Karpas-422 (cell line): ENCODE data around the gene PRKG1. TPM values are rescaled to one million over a fixed set of nuclear protein-coding genes. Genes with fewer than 3 reads are reported as not detected.

Source experiments
- DNase-seq: peaks from one replicate; pipeline ENCODE4 v3.0.0-alpha.2; 2015
- H2AFZ ChIP-seq: fragments of 200-600 bp; sonication (generic); 2 replicates; pipeline ENCODE4 v1.6.1; 2014; ENCODE audit warnings: antibody characterized with exemption, low read length, mixed read lengths
- H3K27ac ChIP-seq: fragments of 200-600 bp; sonication (generic); 2 replicates; pipeline ENCODE4 v1.5.1; 2014; ENCODE audit warnings: mild to moderate bottlenecking, low read length, moderate library complexity
- H3K27me3 ChIP-seq: fragments of 200-600 bp; sonication (generic); 2 replicates; pipeline ENCODE4 v1.6.1; 2014; ENCODE audit warnings: low read length, mixed read lengths
- H3K36me3 ChIP-seq: fragments of 200-600 bp; sonication (generic); 2 replicates; pipeline ENCODE4 v1.6.1; 2014; ENCODE audit warnings: low read length, mixed read lengths; ENCODE audit not compliant: insufficient read depth
- H3K4me1 ChIP-seq: fragments of 200-600 bp; sonication (generic); 2 replicates; pipeline ENCODE4 v1.6.1; 2014; ENCODE audit warnings: mild to moderate bottlenecking, low read length, mixed read lengths
- H3K4me2 ChIP-seq: fragments of 200-600 bp; sonication (generic); 2 replicates; pipeline ENCODE4 v1.6.1; 2014; ENCODE audit warnings: low read length, low read depth, mild to moderate bottlenecking; ENCODE audit not compliant: poor library complexity, severe bottlenecking
- H3K4me3 ChIP-seq: fragments of 200-600 bp; sonication (generic); 2 replicates; pipeline ENCODE4 v1.5.1; 2014; ENCODE audit warnings: mild to moderate bottlenecking, antibody characterized with exemption, low read length, mixed read lengths
- H3K79me2 ChIP-seq: fragments of 200-600 bp; sonication (generic); 2 replicates; pipeline ENCODE4 v1.6.1; 2014; ENCODE audit warnings: mild to moderate bottlenecking, low read length, mixed read lengths
- H3K9ac ChIP-seq: fragments of 200-600 bp; sonication (generic); 2 replicates; pipeline ENCODE4 v1.6.0; 2014; ENCODE audit warnings: low read length
- H3K9me2 ChIP-seq: fragments of 200-600 bp; sonication (generic), shearing (Covaris generic); replicated peaks from 2 replicates; pipeline ENCODE4 v1.6.0; 2014; ENCODE audit warnings: mild to moderate bottlenecking, low read length, moderate library complexity; ENCODE audit not compliant: insufficient read depth
- H3K9me3 ChIP-seq: fragments of 300-700, 200-600 bp; sonication (generic); 2 replicates; pipeline ENCODE4 v1.6.1; 2014; ENCODE audit warnings: low read length, mixed read lengths
- H4K20me1 ChIP-seq: fragments of 200-600 bp; sonication (generic); 2 replicates; pipeline ENCODE4 v1.6.1; 2014; ENCODE audit warnings: mild to moderate bottlenecking, antibody characterized with exemption, low read length, low read depth; ENCODE audit not compliant: insufficient read depth
- total RNA-seq: library from RNA; depleted of rRNA; stranded (reverse); fragments of >200 nt; shearing (Covaris generic); gene quantifications from 2 replicates; pipeline ENCODE4 v1.2.3, GENCODE V29; 2014; ENCODE audit warnings: low replicate concordance

PRKG1 gene
- total RNA-seq, 1 experiment from 2014 or later = not detected

DNA sequence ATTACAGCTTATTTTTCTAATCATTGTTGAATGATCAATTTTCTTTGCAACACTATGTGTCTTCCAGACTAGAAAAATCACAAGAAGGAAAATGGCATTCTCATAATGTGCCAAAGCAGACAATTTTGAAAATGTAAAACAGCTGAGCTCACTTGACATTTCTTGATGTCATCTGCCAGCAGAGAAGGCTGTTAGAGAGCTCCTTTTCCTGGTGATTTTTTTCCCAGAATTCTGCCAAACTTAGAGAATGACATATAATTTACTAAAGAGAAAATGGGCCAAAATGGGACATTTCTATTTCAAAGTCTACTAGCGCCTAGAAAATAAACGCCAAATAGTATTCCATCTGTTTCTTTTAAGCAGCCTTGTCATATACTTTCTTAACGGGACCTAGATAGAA is 714.0 kb downstream of the PRKG1 start:
- H3K79me2 ChIP-seq = no peaks in the 10 kb centered on the region
- no peaks in the 10 kb centered on the region for H3K4me1 ChIP-seq
- H3K9ac ChIP-seq = no peak overlapping the region
- H3K27ac ChIP-seq = no peak overlapping the region
- no peaks in the 10 kb centered on the region for H3K36me3 ChIP-seq
- H3K9me2 ChIP-seq = no peaks in the 10 kb centered on the region
- no peak overlapping the region for H3K4me3 ChIP-seq
- no peaks in the 10 kb centered on the region for H4K20me1 ChIP-seq
- DNase-seq = no peak
- no peak overlapping the region for H3K4me2 ChIP-seq
- H2AFZ ChIP-seq = no peak overlapping the region
- no peaks in the 10 kb centered on the region for H3K27me3 ChIP-seq
- peaks cover 22% of the 10 kb centered on the region for H3K9me3 ChIP-seq

DNA sequence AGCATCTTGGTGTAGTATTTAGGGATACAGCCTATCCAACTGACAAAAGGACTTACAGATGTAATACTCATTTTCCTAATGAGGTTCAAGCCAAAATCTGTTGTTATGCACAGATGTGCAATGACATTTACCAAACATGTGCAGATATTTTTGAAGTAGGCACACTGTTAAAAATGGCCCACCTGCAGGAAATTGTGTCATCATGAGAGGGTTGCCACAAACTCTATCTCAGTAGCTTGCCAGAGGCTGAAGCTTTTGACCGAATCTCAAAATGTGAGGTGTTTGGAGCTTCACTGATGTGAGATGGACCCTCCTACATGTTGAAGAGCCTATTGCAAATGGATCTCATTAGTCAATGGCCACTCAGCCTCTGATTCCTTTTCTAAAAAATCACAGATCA is 714.8 kb downstream of the PRKG1 start:
- H3K27me3 ChIP-seq = no peaks in the 10 kb centered on the region
- no peak overlapping the region for H3K27ac ChIP-seq
- H3K79me2 ChIP-seq = no peaks in the 10 kb centered on the region
- no peaks in the 10 kb centered on the region for H4K20me1 ChIP-seq
- H3K36me3 ChIP-seq = no peaks in the 10 kb centered on the region
- no peaks in the 10 kb centered on the region for H3K4me1 ChIP-seq
- peaks cover 24% of the 10 kb centered on the region for H3K9me3 ChIP-seq
- DNase-seq = no peak
- H3K4me2 ChIP-seq = no peak overlapping the region
- no peak overlapping the region for H3K9ac ChIP-seq
- H3K4me3 ChIP-seq = no peak overlapping the region
- no peak overlapping the region for H2AFZ ChIP-seq
- H3K9me2 ChIP-seq = no peaks in the 10 kb centered on the region

DNA sequence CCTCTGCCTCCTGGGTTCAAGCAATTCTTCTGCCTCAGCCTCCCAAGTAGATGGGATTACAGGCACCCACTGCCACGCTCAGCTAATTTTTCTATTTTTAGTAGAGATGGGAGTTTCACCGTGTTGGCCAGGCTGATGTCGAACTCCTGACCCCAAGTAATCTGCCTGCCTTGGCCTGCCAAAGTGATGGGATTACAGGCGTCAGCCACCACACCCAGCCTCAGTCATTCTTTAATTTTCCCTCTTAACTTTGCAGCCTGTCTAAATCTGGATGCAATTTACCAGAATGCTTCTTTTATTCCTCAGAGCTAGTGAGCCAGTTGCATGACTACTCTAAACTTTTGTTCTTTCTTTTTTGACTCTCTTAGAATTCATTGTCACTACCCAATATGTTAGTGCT is 715.6 kb downstream of the PRKG1 start:
- no peaks in the 10 kb centered on the region for H3K27me3 ChIP-seq
- no peaks in the 10 kb centered on the region for H3K36me3 ChIP-seq
- H3K4me3 ChIP-seq = no peak overlapping the region
- H3K79me2 ChIP-seq = no peaks in the 10 kb centered on the region
- no peaks in the 10 kb centered on the region for H3K9me2 ChIP-seq
- no peak overlapping the region for H3K4me2 ChIP-seq
- no peak overlapping the region for H3K27ac ChIP-seq
- H2AFZ ChIP-seq = no peak overlapping the region
- H3K9ac ChIP-seq = no peak overlapping the region
- no peak for DNase-seq
- peaks cover 24% of the 10 kb centered on the region for H3K9me3 ChIP-seq
- H4K20me1 ChIP-seq = no peaks in the 10 kb centered on the region
- no peaks in the 10 kb centered on the region for H3K4me1 ChIP-seq

DNA sequence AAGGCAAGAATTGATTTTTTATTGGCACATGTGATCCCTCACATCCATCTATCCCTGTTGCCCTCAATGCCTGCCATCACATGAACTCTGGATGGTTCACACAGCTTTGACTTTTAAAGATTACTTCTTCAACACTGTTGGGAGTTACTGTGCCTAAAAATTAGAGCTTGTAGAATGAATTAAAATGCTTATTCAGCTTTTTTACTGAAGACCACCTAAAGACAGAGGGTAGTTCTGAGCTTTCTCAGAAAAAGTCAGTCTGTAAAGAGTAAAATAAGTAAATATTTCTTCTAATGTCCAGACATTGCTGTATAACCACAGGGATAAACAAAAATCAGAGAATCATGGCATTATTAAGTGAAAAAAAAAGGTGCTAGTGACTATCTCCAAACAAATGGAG is 718.4 kb downstream of the PRKG1 start:
- Histone ChIP-seq H3K4me1 (no peaks in the 10 kb centered on the region), H3K79me2 (no peaks in the 10 kb centered on the region), H3K9me2 (no peaks in the 10 kb centered on the region), H3K27me3 (no peaks in the 10 kb centered on the region), H3K36me3 (no peaks in the 10 kb centered on the region), H3K9me3 (peaks cover 29% of the 10 kb centered on the region), H3K4me3 (no peak overlapping the region), H4K20me1 (no peaks in the 10 kb centered on the region), H2AFZ (no peak overlapping the region), H3K27ac (no peak overlapping the region), H3K9ac (no peak overlapping the region), H3K4me2 (no peak overlapping the region)
- DNase-seq = no peak

DNA sequence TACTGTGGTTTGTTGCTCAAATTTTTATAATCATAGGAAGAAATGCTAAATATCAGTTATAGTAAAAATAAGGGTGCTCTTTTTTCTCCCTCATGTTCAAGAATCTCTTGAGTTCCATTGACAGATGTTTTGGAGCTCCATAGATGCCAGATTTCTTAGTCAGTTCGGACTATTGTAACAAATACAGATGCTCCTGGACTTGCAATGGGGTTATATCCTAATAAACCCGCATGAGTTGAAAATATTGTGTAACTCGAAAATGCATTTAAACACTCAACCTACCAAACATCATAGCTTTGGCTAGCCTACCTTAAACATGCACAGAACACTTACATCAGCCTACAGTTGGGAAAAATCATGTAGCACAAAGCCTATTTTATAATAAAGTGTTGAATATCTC is 725.8 kb downstream of the PRKG1 start:
- H3K36me3 ChIP-seq = no peaks in the 10 kb centered on the region
- H3K9ac ChIP-seq = no peak overlapping the region
- H2AFZ ChIP-seq = no peak overlapping the region
- no peak overlapping the region for H3K27ac ChIP-seq
- no peak overlapping the region for H3K4me2 ChIP-seq
- no peak for DNase-seq
- no peaks in the 10 kb centered on the region for H3K9me2 ChIP-seq
- no peak overlapping the region for H3K4me3 ChIP-seq
- peaks cover 8% of the 10 kb centered on the region; the same call in 1 of the 2 replicates for H3K9me3 ChIP-seq
- no peaks in the 10 kb centered on the region for H4K20me1 ChIP-seq
- H3K4me1 ChIP-seq = no peaks in the 10 kb centered on the region
- no peaks in the 10 kb centered on the region for H3K27me3 ChIP-seq
- H3K79me2 ChIP-seq = no peaks in the 10 kb centered on the region

DNA sequence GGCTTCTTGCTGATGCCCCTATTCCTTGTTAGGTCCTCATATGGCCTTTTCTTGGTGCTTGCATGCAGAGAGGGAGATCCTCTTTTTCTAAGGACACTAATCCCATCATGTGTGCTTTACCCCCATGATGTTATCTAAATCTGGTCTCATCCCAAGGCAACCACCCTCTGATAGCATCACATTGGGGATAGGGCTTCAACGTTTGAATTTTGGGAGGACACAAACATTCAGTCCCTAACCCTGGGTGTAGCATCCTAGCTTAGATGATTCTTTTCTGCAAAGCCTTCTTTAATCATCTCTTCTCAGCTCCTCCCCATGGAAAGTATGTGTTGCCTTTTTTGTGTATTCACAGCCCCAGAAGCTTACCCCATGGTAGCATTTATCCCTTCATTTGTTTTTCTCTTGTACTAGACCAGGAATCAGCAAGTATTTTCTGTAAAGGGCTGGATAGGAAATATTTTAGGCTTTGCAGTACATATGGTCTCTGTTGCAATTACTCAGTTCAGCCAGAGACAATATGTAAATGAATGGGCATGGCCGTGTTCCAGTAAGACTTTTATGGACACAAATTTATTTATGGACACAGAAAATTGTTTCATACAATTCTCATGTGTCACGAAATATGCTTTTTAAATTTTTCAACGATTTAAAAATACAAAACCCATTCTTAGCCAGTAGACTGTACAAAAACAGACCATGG is 726.6 kb downstream of the PRKG1 start:
- Histone ChIP-seq H3K4me1 (no peaks in the 10 kb centered on the region), H3K9ac (no peak overlapping the region), H3K79me2 (no peaks in the 10 kb centered on the region), H3K36me3 (no peaks in the 10 kb centered on the region), H2AFZ (no peak overlapping the region), H3K4me2 (no peak overlapping the region), H3K27ac (no peak overlapping the region), H3K9me2 (no peaks in the 10 kb centered on the region), H3K9me3 (peaks cover 3% of the 10 kb centered on the region; the same call in 1 of the 2 replicates), H3K4me3 (no peak overlapping the region), H3K27me3 (no peaks in the 10 kb centered on the region), H4K20me1 (no peaks in the 10 kb centered on the region)
- no peak for DNase-seq

DNA sequence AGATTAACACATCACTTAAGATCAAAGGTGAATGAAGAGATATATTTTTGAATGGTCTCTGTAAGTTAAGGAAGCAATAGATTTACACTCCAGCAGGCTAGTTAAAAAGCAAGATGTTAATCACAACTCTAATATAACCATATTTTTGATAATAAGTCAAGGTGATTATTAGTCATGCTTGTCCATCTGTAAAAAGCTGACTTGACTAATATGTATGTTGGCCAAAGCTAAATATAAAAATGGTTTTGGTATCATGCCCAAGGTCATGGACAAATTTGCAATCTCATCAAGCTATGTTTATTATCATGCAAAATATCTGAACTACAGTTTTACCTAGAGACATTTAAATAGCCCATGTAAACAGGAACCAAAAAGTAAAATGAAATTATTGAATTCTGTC is 727.7 kb downstream of the PRKG1 start:
- DNase-seq = no peak
- Histone ChIP-seq H4K20me1 (no peaks in the 10 kb centered on the region), H3K36me3 (no peaks in the 10 kb centered on the region), H2AFZ (no peak overlapping the region), H3K9me2 (no peaks in the 10 kb centered on the region), H3K27me3 (no peaks in the 10 kb centered on the region), H3K9ac (no peak overlapping the region), H3K4me3 (no peak overlapping the region), H3K27ac (no peak overlapping the region), H3K4me2 (no peak overlapping the region), H3K9me3 (peaks cover 3% of the 10 kb centered on the region; the same call in 1 of the 2 replicates), H3K4me1 (no peaks in the 10 kb centered on the region), H3K79me2 (no peaks in the 10 kb centered on the region)

DNA sequence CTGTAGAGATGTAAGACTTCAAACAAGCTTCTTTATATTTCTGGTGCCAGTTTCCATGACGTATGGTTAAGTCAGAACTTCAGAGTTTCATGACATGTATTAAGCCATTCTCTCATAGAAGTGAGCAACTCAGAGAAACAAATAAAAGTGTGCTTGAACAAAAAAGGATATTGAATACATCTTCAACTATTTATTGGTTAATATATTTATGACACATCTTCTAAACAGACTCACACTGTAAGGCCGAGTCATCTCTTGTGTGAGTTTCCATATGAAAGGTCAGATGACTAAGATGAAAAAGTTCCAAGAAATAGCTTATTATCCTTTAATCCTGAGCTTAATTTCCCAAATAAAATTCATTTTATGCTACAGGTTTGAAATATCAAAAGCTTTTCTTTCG is 730.6 kb downstream of the PRKG1 start:
- Histone ChIP-seq H3K9ac (no peak overlapping the region), H2AFZ (no peak overlapping the region), H3K27ac (no peak overlapping the region), H3K27me3 (no peaks in the 10 kb centered on the region), H3K4me3 (no peak overlapping the region), H3K4me1 (no peaks in the 10 kb centered on the region), H3K36me3 (no peaks in the 10 kb centered on the region), H4K20me1 (no peaks in the 10 kb centered on the region), H3K9me2 (no peaks in the 10 kb centered on the region), H3K4me2 (no peak overlapping the region), H3K9me3 (no peaks in the 10 kb centered on the region), H3K79me2 (no peaks in the 10 kb centered on the region)
- DNase-seq = no peak
